GM15510 (cell line): Measurements from ENCODE around the gene ZNF518A.

Source experiments
- POLR2A ChIP-seq: IDR thresholded peaks from 3 replicates; pipeline ENCODE4 v1.6.1; 2011; ENCODE audit warnings: borderline replicate concordance; ENCODE audit not compliant: insufficient read length; ENCODE audit errors: extremely low read depth

Gene ZNF518A

DNA sequence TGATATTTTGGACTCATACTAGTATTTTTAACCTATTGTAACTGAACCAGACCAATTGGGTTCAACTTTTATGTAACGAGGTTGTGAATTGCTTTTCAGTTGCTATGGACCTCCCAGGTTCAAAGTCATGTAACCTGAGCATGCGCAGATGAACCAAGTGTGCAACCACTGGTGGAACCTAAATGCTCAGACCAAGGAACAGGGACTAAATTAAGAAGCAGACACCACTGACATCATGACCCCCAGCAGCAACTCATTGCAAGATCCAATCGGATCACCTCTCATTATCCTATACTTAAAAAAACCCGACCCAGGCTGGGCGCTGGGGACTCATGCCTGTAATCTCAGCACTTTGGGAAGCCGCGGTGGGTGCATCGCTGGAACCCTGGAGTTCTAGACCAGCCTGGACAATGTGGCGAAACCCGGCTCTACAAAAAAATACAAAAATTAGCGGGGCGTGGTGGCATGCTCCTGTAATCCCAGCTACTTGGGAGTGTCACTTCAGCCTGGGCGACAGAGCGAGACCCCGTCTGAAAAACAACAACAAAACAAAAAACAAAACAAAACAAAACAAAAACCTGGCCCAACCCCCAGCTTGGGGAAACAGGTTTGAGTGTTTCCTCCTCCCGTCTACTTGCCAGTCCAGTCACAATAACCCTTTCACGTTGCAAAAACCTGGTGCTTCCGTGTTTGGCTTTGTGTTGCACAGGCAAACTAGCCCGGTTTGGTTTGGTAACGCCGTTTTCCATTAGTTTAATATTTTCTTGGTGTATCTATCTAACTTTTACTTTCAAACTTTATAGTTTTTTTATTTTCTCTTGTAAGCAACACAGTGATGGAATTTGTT, 11.3 kb upstream of the ZNF518A start:
- no peak for TF ChIP-seq POLR2A

DNA sequence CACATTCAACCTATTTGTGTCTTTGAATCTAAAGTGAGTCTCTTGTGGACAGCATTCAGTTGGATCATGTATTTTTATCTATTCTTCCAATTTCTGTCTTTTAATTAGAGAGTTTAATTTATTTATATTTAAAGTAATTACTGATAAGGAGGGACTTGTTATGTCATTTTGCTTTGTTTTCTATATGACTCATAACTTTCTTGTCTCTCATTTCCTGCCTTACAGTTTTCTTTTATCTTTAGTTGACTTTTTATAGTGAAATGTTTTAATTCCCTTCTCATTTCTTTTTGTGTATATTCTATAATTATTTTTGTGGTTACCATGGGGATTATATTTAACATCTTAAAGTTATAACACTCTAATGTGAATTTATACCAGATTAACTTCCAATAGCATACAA, 7.3 kb upstream of the ZNF518A start:
- TF ChIP-seq POLR2A = no peak

DNA sequence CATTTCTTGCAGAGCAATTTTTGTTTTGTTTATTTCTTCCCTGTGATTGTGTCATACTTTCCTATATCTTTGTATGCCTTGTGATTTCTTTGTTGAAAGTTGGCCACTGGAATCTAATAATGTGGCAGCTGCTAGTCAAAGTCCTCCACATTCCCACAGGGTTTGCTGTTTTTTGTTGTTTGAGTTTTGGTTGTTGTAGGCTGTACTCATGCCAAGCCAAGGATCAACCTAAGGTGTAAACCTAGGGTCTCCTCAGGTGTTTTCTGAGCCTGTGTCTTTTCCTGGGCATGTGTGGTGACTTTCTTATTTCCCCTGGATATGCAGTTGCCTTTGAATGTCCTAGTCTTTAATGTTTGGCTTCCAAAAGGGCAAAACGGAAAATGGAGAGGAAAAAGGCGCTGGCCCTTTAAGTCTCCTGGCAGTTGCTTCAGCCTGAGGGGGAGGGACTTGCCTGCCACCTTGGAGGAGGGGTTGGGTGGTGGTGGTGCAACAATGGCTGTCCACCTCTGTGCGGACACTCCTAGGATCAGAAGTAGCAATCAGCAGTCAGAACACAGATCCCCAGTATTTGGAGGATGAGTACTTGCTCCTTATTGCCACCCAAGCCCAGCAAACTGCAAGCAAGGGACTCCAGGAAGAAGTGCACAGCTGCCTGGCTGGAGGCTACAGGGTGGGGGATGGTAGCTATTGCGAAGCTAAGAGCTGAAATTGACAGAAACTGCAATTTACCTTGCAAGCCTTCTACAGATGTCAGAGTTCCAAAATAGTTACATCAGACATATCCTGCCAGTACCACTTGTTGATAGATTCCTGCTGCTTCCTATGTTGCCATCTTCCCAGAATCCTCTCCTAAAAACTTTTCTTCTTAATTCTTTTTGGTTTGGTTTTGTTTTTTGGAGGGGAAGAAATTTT, 5.6 kb upstream of the ZNF518A start:
- TF ChIP-seq POLR2A = peak; percentile 25

DNA sequence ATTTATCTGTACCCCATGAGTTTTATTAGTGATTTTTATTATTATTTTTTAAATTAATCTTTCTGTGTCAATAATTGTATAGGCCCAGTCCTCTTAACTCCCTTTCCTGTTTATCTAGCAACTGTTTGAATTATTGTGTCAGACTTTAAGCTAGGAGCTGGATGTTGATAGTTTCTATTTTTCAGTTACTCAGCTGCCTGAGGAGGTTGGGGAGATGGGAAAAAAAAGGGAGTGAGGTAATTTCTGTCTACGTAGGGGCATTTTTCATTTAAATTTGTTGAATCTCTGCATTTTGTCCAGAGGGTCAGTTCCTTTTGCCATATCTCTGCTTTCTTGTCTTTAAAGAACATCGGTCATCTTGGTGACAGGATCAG, 5.0 kb upstream of the ZNF518A start:
- TF ChIP-seq POLR2A = no peak

DNA sequence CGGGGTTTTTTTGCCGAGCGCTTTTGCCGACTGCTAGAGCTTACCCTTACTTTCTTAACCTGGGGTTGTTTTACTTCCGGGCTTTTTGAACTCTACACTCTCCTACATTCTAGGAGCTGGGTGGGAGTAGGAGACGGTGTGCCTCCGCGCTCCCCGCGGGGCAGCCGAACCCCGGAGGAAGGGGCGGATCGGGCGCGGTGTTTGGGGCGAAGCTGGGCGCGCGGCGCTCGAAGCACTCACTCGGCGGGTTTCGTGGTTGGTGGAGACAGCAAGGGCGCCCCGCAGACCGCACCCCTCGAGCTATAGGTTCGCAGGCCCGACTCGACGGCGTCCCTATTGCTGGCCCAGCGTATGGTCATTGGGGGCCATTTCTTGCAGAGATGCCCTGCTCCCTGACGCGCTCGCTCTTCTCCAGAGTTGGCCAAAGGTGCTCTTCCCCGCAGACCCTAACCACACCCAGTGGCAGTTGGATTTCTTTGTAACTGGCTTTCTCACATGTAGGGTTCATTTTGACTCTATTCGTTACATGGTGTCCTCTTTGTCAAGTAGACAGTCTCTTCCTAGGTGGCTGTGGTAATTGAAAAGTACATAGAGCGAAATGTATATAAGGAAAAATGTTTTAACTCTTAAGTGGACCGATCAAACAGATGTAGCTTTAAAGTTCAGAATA, 364 bp downstream of the ZNF518A start:
- peak; percentile 72 for TF ChIP-seq POLR2A

DNA sequence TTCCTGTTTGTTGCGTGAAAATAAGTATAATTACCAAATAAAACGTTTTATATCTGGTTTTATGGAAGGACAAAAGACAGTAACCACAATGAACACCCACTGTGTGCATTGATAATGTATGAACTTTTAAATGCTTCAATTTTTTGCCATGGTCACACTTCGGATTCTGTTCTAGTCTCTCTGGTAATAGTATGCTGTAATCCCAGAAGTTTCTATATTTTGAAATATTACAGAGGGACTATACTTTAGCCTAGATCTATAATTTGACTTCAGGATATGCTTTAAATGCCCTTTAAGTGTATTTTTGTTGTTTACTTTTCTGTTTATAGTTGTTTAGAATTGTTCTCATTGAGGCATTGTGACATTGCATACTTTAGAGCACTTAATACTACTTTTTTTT, 1.5 kb downstream of the ZNF518A start:
- TF ChIP-seq POLR2A = no peak

DNA sequence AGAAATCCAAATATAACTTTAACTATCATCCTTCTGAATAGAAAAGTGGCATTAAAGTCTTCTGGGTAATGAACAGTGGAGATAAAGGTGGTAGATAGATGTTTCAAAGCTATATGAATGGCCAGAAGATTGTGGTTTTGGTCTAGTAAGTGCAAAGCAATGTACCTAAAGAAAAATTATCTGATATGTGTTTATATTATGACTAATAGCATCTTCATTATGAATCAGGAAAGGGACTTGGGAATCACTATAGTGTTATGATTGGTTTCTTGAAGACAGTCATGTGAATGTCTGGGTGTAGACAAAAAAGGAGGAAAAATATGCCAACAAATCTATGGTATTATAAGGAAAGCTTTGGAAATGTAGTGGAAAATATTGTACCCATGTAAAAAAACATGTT, 3.0 kb downstream of the ZNF518A start:
- TF ChIP-seq POLR2A = no peak

DNA sequence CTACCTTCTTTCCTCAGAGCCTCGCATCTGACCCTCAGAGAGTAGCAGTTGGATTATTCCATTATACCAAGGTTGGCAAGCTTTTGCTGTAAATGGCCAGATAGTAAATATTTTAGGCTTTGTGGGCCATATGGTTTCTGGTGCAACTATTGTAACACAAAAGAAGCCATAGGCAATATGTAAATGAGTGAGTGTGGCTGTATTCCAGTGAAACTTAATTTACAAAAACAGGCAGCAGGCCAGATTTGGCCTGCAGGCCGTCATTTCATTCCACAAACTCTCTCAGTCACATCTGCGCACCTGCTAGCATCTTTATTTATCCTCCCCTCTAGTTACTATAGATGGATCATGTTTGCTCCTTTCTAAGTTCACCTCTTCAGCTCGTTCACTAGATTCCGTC, 6.7 kb downstream of the ZNF518A start:
- TF ChIP-seq POLR2A = no peak

DNA sequence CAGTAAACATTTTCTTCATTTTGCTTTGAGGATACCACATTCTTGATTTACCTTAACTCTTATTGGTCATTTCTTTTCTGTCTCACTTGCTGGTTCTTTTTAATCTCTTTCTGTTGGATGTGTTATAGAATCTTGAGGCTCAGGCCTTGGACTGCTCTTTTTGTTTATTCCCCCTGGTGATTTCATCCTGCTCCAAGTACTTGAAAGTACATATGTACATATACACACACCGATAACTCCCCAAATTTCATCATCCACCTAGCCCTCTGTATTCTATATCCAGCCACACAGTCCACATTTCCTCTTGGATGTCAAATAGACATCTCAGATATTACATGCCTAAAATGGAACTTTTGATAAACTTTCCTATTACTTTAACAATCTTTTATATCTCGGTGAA, 7.5 kb downstream of the ZNF518A start:
- TF ChIP-seq POLR2A = no peak

DNA sequence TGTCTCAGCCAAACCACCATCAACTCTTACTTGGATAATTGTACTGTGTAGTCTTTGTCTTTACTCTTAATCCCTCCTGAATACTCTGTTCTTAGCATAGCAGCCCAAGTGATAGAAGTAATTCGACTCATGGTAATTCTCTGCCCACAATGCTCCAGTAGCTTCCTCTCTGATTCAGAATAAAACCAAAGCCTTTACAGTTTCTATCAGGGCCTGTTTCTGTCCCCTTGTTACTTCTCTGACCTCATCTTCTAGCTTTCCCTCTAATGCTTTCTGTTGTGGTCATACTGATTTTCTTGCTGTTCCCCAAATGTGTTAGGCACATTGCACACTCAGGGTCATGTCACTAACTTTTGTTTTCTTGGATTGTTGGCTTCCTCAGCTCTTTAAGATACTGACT, 8.0 kb downstream of the ZNF518A start:
- TF ChIP-seq POLR2A = no peak

DNA sequence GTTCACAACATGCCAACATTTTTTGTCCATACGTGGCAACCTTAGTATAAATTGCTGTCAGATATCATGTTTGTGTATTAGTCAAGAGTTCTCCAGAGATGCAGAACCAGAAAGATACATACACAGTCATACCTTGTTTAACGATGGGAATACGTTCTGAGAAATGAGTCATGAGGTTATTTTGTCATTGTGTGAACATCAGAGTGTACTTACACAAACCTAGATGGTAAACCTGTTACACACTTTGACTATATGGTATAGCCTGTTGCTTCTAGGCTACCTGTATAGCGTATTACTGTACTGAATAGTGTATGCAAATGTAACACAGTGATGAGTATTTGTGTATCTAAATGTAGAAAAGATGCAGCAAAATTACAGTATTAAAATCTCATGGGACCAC, 22.3 kb downstream of the ZNF518A start:
- no peak for TF ChIP-seq POLR2A

DNA sequence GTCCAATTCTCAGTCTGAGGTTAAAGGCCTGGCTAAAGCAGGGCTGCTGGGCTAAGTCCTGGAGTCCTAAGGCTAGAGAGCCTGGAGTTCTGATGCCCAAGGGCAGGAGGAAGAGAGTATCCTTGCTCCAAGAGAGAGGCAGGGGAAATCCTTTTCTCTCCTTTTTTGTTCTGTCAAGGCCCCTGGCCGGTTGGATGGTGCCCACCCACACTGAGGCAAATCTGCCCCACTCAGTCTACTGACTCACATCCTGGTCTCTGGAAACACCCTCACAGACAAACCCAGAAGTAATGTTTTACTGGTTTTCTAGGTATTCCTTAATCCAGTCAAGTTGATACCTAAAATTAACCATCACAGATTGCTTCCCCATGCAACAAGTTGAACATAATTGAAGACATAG, 23.0 kb downstream of the ZNF518A start:
- no peak for TF ChIP-seq POLR2A

DNA sequence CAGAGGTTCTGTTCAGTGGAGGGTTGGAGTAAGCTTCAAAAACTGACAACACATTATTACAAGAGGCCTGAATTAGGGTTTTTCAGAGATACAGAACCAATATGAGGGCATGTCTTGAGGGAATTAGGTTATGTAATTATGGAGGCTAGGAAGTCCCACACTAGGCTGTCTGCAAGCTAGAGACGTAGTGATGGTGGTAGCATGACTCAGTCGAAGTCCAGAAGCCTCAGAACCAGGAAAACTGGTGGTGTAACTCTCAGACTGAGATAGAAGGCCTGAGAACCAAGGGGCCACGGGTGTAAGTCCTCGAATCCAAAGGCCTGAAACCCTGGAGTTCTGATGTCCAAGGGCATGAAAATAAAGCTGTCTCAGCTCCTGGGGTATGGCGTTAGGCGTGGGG, 35.6 kb downstream of the ZNF518A start:
- no peak for TF ChIP-seq POLR2A

DNA sequence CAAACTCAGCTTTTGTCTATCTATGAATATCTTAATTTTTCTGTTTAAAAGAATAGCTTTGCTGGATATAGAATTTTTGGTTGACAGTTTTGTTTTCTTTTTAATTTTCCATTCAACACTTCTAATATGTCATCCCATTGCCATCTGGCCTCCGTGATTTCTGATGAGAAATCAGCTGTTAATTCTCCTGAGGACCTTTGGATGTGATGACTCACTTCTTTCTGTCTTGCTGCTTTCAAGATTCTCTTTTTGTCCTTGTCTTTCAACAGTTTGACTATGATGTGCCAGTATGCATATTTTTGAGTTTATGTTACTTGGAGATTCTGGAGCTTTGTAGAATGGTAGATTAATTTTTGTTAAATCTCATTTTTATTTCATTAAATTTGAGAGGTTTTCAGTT, 38.4 kb downstream of the ZNF518A start:
- TF ChIP-seq POLR2A = no peak

DNA sequence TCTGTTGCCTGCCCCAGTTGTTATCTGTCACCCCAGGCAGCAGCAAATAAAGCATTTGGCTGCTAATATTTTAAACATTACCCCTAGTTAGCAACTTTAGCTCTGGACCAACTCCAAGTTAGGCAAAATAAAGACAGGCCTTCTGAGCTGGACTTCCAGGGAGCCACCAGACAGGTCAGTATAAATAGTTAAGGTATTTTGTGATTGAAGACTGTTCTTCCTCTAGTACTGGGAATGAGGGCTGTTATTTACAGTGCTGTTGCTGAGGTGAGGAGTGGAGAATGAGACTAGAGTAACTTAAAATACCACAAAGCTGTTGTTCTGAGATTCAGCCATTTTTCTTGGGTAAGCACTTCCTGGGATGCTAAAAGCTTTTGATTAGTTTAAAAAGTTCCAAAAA, 40.1 kb downstream of the ZNF518A start:
- no peak for TF ChIP-seq POLR2A
